Naive thymus-derived CD8-positive, alpha-beta T cell (primary cell): ENCODE results near the gene KLRC2. TPM values are rescaled to one million over a fixed set of nuclear protein-coding genes. Genes with fewer than 3 reads are reported as not detected.
A peak's percentile ranks its signal among the peaks of the same experiment; 100 is the strongest.
"Not testable (repeated sequence)": the region's sequence is repeated elsewhere in the genome, so short reads cannot be mapped to it uniquely, and the experiment has no call there.

ENCODE experiments used
- ATAC-seq, 2 donors: fragments of 150-1000 bp; cut with Tn5 transposase in 1 of 2; sonication (Bioruptor Pico), chemical (Tn5 transposase) in 1 of 2; 1 replicate in 1 of 2; 2 replicates in 1 of 2; pipeline ENCODE4 v1.10.0; 2021; ENCODE audit warnings: mild to moderate bottlenecking in 2 of 2, moderate library complexity in 2 of 2
- POLR2A ChIA-PET: fragments of 350-600 bp; sonication (Branson Sonifier 250); formaldehyde crosslinking; loops from one replicate; lab custom pipeline; 2021; ENCODE audit warnings: antibody characterized with exemption; lab: Charles Lee
- DNase-seq, 10 donors: peaks; one replicate each; pipeline versions ENCODE4 v3.0.0 to v3.0.0-alpha.2; 2020 to 2022
- H3K27ac Mint-ChIP-seq, 10 donors: one replicate each; pipeline ENCODE4 v1.8.0; 2020 to 2022; ENCODE audit warnings: mild to moderate bottlenecking in 10 of 10, mixed read lengths in 10 of 10, moderate library complexity in 4 of 10, inconsistent platforms in 1 of 10
- H3K27me3 Mint-ChIP-seq, 5 donors: one replicate each; pipeline ENCODE4 v1.8.0; 2021 to 2022; ENCODE audit warnings: mixed read lengths in 5 of 5
- H3K36me3 Mint-ChIP-seq, 3 donors: one replicate each; pipeline ENCODE4 v1.8.0; 2020 to 2022; ENCODE audit warnings: mixed read lengths in 3 of 3, mild to moderate bottlenecking in 2 of 3, inconsistent platforms in 1 of 3
- H3K4me1 Mint-ChIP-seq, 4 donors: one replicate each; pipeline ENCODE4 v1.8.0; 2021 to 2022; ENCODE audit warnings: mixed read lengths in 4 of 4
- H3K4me3 Mint-ChIP-seq, 10 donors: one replicate each; pipeline ENCODE4 v1.8.0; 2020 to 2022; ENCODE audit warnings: mild to moderate bottlenecking in 10 of 10, mixed read lengths in 10 of 10, moderate library complexity in 6 of 10, inconsistent platforms in 1 of 10
- H3K9me3 Mint-ChIP-seq, 9 donors: one replicate each; pipeline ENCODE4 v1.8.0; 2020 to 2022; ENCODE audit warnings: mixed read lengths in 9 of 9, mild to moderate bottlenecking in 3 of 9, inconsistent platforms in 1 of 9, moderate library complexity in 1 of 9
- polyA plus RNA-seq, 3 donors: library from polyadenylated mRNA; unstranded; fragments of 300-500 nt; fragmentation: Illumina TruSeq; gene quantifications; one replicate each; pipeline ENCODE4 v1.2.3, GENCODE V29; 2021
- total RNA-seq, 8 experiments: library from RNA in 2 of 8; stranded (reverse) in 2 of 8; gene quantifications; one replicate each; pipeline ENCODE4 v1.2.3 and lab custom pipeline; 2021 to 2026

KLRC2 gene
- total and polyA plus RNA-seq, 5 experiments from 2014 or later = 0.62 to 25.0 (median 1.9) TPM

- POLR2A ChIA-PET, H3K27ac Mint-ChIP-seq, DNase-seq, H3K4me1 Mint-ChIP-seq, H3K9me3 Mint-ChIP-seq, H3K27me3 Mint-ChIP-seq, ATAC-seq, H3K4me3 Mint-ChIP-seq, H3K36me3 Mint-ChIP-seq: not testable (repeated sequence)
Measured at GRCh38 chr12:10439608-10440274, 3.9 kb upstream of the KLRC2 start.

DNA sequence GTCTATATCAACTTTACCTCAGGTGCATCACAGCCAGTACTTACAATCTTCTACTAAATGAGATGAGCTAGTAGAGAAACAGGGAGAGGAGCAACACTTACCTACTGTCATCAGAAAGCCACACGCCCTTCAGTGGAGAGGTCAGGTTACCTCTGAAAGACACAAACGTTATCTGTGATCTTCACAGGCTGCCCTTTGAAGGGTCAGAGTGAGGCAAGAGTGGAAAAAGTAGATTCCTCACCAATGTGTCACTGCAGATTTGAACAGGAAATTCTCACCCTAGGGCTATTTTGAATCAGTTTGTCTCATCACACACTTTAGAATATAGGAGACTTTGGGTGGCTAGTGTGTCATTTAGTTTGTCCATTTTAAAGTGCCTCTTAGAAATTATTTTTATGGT, 1.8 kb upstream of the KLRC2 start:
- H3K27ac Mint-ChIP-seq, H3K36me3 Mint-ChIP-seq, H3K9me3 Mint-ChIP-seq, POLR2A ChIA-PET, ATAC-seq, H3K4me1 Mint-ChIP-seq, H3K4me3 Mint-ChIP-seq, DNase-seq, H3K27me3 Mint-ChIP-seq: not testable (repeated sequence)

DNA sequence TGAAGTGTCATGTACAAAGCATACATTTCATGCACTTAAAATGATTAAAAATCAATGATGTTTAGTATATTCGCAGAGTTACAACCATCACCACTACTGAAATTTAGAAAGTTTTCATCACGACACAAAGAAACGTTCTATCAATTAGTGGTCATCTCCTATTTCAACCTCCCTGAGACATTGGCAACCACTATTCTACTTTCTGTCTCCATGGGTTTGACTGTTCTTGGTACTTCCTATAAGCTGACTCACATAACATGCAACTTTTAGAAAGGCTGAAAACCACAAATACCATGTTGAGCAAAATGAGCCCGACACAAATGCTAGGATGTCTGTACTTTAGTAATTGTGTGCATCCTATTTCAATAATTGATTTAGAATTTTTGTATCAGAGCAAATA, 5.2 kb downstream of the KLRC2 start:
- H3K27ac Mint-ChIP-seq, POLR2A ChIA-PET, H3K9me3 Mint-ChIP-seq, H3K36me3 Mint-ChIP-seq, ATAC-seq, DNase-seq, H3K27me3 Mint-ChIP-seq, H3K4me1 Mint-ChIP-seq, H3K4me3 Mint-ChIP-seq: not testable (repeated sequence)

DNA sequence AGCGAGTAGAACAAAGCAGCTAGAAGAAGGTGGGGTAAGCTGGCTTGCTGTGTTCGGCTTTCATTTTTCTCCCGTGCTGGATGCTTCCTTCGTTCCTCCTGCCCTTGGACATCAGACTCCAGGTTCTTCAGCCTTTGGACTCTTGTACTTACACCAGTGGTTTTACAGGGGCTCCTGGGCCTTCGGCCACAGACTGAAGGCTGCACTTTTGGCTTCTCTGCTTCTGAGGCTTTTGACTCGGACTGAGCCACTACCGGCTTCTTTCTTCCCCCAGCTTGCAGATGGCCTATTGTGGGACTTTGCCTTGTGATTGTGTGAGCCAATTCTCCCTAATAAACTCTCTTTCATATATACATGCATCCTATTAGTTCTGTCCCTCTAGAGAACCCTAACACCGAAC, 9.9 kb downstream of the KLRC2 start:
- H3K27ac Mint-ChIP-seq, H3K4me3 Mint-ChIP-seq, H3K9me3 Mint-ChIP-seq, H3K4me1 Mint-ChIP-seq, POLR2A ChIA-PET, H3K36me3 Mint-ChIP-seq, H3K27me3 Mint-ChIP-seq, ATAC-seq, DNase-seq: not testable (repeated sequence)

- H3K4me3 Mint-ChIP-seq, H3K27me3 Mint-ChIP-seq, ATAC-seq, H3K36me3 Mint-ChIP-seq, DNase-seq, POLR2A ChIA-PET, H3K9me3 Mint-ChIP-seq, H3K4me1 Mint-ChIP-seq, H3K27ac Mint-ChIP-seq: not testable (repeated sequence)
Measured at GRCh38 chr12:10424260-10424899, 11.4 kb downstream of the KLRC2 start.

DNA sequence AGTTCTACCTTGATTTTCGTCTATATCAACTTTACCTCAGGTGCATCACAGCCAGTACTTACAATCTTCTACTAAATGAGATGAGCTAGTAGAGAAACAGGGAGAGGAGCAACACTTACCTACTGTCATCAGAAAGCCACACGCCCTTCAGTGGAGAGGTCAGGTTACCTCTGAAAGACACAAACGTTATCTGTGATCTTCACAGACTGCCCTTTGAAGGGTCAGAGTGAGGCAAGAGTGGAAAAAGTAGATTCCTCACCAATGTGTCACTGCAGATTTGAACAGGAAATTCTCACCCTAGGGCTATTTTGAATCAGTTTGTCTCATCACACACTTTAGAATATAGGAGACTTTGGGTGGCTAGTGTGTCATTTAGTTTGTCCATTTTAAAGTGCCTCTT, 13.7 kb downstream of the KLRC2 start:
- H3K36me3 Mint-ChIP-seq, H3K4me3 Mint-ChIP-seq, POLR2A ChIA-PET, H3K27ac Mint-ChIP-seq, H3K9me3 Mint-ChIP-seq, H3K4me1 Mint-ChIP-seq, H3K27me3 Mint-ChIP-seq, DNase-seq: not testable (repeated sequence)
- ATAC-seq = peak; percentile 16 to 45

GRCh38 chr12:10420334-10420733, 15.5 kb downstream of the KLRC2 start, which contains the start of gene KLRC3:
Gene KLRC3, minus strand, starts transcription at chr12:10420595. Its CDS starts 45 bp downstream, at chr12:10420550.
- H3K9me3 Mint-ChIP-seq, H3K27me3 Mint-ChIP-seq, POLR2A ChIA-PET, H3K4me1 Mint-ChIP-seq, DNase-seq, H3K36me3 Mint-ChIP-seq: not testable (repeated sequence)
- ATAC-seq = peak; percentile 75 to 80
- Mint-ChIP-seq H3K27ac (peak within 1 kb of the TSS in 9 of 10 donors; percentile 48 to 88 (median 80)), H3K4me3 (peak within 1 kb of the TSS; percentile 56 to 85 (median 78))

DNA sequence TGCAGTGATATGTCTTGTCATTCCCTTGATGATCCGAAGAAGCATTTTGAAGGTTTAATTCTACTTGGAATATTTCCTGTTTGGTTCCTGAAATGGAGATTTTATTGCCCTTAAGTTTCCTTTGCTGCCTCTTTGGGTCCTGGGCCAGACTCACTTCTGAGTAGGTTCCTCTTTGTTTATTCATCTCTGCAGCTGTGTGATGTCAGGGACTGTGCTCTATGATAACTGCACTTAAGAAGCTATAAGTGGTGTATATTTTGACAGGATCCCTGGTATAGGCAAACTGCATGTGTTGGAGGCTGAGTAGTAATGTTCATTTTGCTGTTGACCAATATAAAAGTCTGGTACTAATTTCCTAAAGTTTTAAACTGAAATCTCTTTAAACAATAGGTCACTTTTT, 26.4 kb downstream of the KLRC2 start, which contains the start of gene KLRC4:
TSS of gene KLRC4 (minus strand) at position 366 of the 400 bp plus-strand sequence. CDS start at position 184, 182 bp downstream.
- DNase-seq = peak in 6 of 10 donors; percentile 7 to 68 (median 52)
- POLR2A ChIA-PET = interaction anchor here (0.9 to 2.1 kb wide), 11 partner anchors 12 to 153 kb away, joined by 3 to 18 read pairs (median 6); no protein-coding TSS in a partner anchor
- Mint-ChIP-seq H3K36me3 (peaks cover 0 to 31% (median 27%) of the 10 kb centered on the region in 3 donors), H3K27me3 (no peaks in the 10 kb centered on the region), H3K4me1 (peaks cover 9 to 36% (median 25%) of the 10 kb centered on the region in 4 donors), H3K27ac (peak within 1 kb of the TSS; percentile 38 to 98 (median 92)), H3K9me3 (peaks cover 0 to 4% (median 0%) of the 10 kb centered on the region in 9 donors), H3K4me3 (peak within 1 kb of the TSS; percentile 86 to 97 (median 90))
- ATAC-seq = peak; percentile 81 to 89

GRCh38 chr12:10408842-10409241, 27.0 kb downstream of the KLRC2 start:
- DNase-seq = peak in 1 of 10 donors; percentile 30
- peak; percentile 48 to 56 for ATAC-seq
- peak overlapping the region; percentile 86 to 97 (median 90) for H3K4me3 Mint-ChIP-seq
- peaks cover 0 to 4% (median 0%) of the 10 kb centered on the region in 9 donors for H3K9me3 Mint-ChIP-seq
- peaks cover 0 to 32% (median 30%) of the 10 kb centered on the region in 3 donors for H3K36me3 Mint-ChIP-seq
- no peaks in the 10 kb centered on the region for H3K27me3 Mint-ChIP-seq
- peak overlapping the region; percentile 38 to 98 (median 92) for H3K27ac Mint-ChIP-seq
- POLR2A ChIA-PET = interaction anchor here (0.9 to 2.1 kb wide), 11 partner anchors 11 to 154 kb away, joined by 3 to 18 read pairs (median 6); no protein-coding TSS in a partner anchor
- peaks cover 9 to 35% (median 25%) of the 10 kb centered on the region in 4 donors for H3K4me1 Mint-ChIP-seq

DNA sequence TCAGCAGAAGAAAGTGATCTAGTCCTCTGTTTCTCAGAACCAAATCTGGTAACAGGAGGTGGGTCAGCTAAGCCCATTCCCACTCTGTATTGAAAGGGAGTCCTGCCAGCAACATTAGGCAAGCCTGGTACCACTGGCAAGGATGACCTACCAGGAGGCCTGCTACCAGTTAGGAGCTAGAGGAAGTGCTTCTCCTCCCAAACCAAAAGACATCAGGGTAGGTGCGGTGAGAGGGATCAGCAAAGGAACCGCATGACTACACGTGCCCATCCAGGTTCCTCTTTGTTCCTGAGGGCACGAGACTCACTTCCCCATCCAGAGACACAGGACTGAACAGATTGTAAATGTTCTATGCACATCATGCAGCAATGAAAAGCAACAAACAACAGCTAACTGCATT, 29.1 kb downstream of the KLRC2 start:
- Mint-ChIP-seq H3K4me1 (peaks cover 14 to 44% (median 31%) of the 10 kb centered on the region in 4 donors), H3K36me3 (peaks cover 0 to 35% (median 35%) of the 10 kb centered on the region in 3 donors), H3K27me3 (no peaks in the 10 kb centered on the region), H3K9me3 (peaks cover 0 to 4% (median 0%) of the 10 kb centered on the region in 9 donors), H3K27ac (peak overlapping the region; percentile 57 to 97 (median 92)), H3K4me3 (peak overlapping the region; percentile 82 to 96 (median 88))
- DNase-seq (peak in 1 of 10 donors; percentile 10), ATAC-seq (peak in 1 of 2 donors; percentile 4)
- POLR2A ChIA-PET = interaction anchor here (0.9 to 2.7 kb wide), 12 partner anchors 10 to 152 kb away, joined by 3 to 28 read pairs (median 6); no protein-coding TSS in a partner anchor

DNA sequence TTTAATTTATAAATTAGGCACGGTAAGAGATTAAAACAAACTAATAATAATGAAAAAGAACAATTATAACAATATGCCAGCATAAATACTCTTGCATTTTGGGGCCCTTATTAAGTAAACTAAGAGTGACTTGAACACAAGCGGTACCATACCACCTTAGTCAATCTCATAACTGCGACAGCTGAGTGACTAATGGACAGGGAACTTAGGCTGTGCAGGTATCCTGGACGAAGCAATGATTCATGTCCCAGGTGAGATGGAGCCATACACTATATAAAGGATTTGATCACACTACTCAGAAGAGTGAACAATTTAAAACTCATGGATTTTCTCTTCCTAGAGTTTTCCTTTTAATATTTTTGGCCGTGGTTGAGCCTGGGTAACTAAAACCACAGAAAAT, 30.5 kb downstream of the KLRC2 start:
- Mint-ChIP-seq H3K9me3 (peaks cover 0 to 4% (median 0%) of the 10 kb centered on the region in 9 donors), H3K27me3 (no peaks in the 10 kb centered on the region), H3K4me1 (peaks cover 20 to 47% (median 40%) of the 10 kb centered on the region in 4 donors), H3K36me3 (peaks cover under 1 to 43% (median 42%) of the 10 kb centered on the region in 3 donors), H3K27ac (peak overlapping the region in 8 of 10 donors; percentile 58 to 96 (median 82)), H3K4me3 (peak overlapping the region; percentile 70 to 90 (median 78))
- no peak for DNase-seq
- ATAC-seq = peak in 1 of 2 donors; percentile 32
- POLR2A ChIA-PET = interaction anchor here (0.6 to 2.7 kb wide), 9 partner anchors 9 to 154 kb away, joined by 3 to 28 read pairs (median 3); no protein-coding TSS in a partner anchor

DNA sequence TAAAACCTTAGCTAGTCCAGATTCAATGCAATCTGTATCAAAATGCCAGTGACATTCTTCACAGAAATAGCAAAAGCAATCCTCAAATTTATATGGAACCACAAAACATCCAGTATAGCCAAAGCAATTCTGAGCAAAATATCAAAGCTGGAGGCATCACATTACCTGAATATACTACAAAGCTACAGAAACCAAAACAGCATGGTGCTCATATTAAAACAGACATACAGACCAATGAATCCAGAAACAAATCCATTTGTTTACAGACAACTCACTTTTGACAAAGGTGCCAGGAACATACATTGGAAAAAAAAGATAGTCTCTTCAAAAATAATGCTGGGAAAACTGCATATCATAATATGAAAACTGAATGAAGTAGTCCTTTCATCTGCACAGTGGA, 31.0 kb downstream of the KLRC2 start:
- Mint-ChIP-seq H3K36me3 (peaks cover 4 to 47% (median 45%) of the 10 kb centered on the region in 3 donors), H3K27me3 (no peaks in the 10 kb centered on the region), H3K9me3 (peaks cover 0 to 4% (median 0%) of the 10 kb centered on the region in 9 donors), H3K4me3 (peak overlapping the region; percentile 70 to 90 (median 78)), H3K4me1 (peaks cover 23 to 50% (median 44%) of the 10 kb centered on the region in 4 donors), H3K27ac (peak overlapping the region in 9 of 10 donors; percentile 11 to 96 (median 78))
- POLR2A ChIA-PET = interaction anchor here (0.6 to 1.8 kb wide), 7 partner anchors 10 to 155 kb away, joined by 3 to 14 read pairs (median 3); no protein-coding TSS in a partner anchor
- DNase-seq (no peak), ATAC-seq (no peak)
